ENCODE results near the gene GABARAP. TPM values are rescaled to one million over a fixed set of nuclear protein-coding genes. Genes with fewer than 3 reads are reported as not detected.
A peak's percentile ranks its signal among the peaks of the same experiment; 100 is the strongest.

The GABARAP gene
- total and polyA plus RNA-seq, 2 donors (not counting 1 experiment from before 2014, with no cell fraction given): 173 to 1,154 TPM

DNA sequence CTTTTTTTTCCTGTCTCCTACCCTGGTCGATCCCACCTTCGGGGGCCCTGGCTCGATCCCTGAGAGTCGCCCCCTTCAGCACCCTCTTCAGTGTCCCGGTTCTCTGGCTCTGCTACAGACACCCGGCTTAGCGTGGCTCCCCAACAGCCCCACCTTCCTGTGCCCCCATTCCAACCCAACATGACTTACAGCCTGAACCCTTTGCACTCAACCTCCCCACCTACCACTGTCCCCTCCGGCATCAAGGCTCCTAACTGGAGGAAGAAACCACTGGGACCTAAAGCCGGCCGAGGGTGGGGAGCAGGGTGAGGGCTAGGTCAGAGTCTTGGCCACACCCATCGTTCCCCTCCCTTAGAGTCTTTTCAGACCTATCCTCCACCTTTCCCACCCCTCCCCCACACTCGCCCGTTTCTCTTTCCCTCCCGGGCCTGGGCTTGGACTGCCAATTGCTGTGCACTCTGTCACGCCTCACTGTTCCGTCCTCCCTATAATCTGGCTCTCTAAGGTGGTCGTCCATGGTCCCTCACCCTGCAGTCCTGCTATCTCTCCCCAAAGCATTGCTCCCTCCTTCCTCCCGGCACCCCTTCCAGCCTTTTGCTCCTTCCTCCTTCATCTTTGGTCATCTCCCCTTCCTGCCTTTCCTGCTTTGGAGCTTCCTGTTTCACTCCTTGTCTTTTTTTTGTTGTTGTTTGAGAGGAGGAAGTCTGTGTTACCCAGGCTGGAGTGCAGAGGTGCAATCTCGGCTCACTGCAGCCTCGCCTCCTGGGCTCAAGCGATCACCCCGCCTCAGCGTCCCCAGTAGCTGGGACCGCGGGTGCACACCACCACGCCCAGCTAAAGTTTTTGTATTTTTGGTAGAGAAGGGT is 20.9 kb upstream of the GABARAP start:
- Histone ChIP-seq H3K9ac (ENCODE audit: insufficient read depth, low read length) (no peak overlapping the region), H3K4me1 (ENCODE audit: control insufficient read depth, extremely low read depth, insufficient read depth, low read length) (peaks cover 3% of the 10 kb centered on the region), H3K4me2 (ENCODE audit: extremely low read depth, insufficient read depth, low read length) (peak overlapping the region; percentile 80), H3K79me2 (ENCODE audit: control insufficient read depth, insufficient read depth, low read length) (no peaks in the 10 kb centered on the region), H3K4me3 (replicated peaks in 1 of 4; ENCODE audit: control extremely low read depth in 1 of 4, insufficient read depth in 1 of 4, low read depth in 3 of 4, low read length in 4 of 4) (peak overlapping the region in 2 of 4 experiments; percentile 4 to 20), H3K27ac (ENCODE audit: insufficient read depth, low read length) (no peak overlapping the region), H3K27me3 (ENCODE audit: control insufficient read depth, insufficient read depth, low read length) (no peaks in the 10 kb centered on the region), H3K9me3 (ENCODE audit: control insufficient read depth, insufficient read depth, low read depth, low read length) (no peaks in the 10 kb centered on the region), H4K20me1 (ENCODE audit: control insufficient read depth, extremely low read depth, insufficient read depth, low read length) (no peaks in the 10 kb centered on the region), H3K36me3 (ENCODE audit: control insufficient read depth, insufficient read depth, low read length) (no peaks in the 10 kb centered on the region), H2AFZ (ENCODE audit: low read length) (peak overlapping the region; percentile 86)
- DNase-seq (ENCODE audit: low read depth in 2 of 2): no peak
- no peak for TF ChIP-seq EZH2 (IDR thresholded peaks at IDR 0.05; ENCODE audit: low read length, missing control alignments)
- TF ChIP-seq, protein P1, sequence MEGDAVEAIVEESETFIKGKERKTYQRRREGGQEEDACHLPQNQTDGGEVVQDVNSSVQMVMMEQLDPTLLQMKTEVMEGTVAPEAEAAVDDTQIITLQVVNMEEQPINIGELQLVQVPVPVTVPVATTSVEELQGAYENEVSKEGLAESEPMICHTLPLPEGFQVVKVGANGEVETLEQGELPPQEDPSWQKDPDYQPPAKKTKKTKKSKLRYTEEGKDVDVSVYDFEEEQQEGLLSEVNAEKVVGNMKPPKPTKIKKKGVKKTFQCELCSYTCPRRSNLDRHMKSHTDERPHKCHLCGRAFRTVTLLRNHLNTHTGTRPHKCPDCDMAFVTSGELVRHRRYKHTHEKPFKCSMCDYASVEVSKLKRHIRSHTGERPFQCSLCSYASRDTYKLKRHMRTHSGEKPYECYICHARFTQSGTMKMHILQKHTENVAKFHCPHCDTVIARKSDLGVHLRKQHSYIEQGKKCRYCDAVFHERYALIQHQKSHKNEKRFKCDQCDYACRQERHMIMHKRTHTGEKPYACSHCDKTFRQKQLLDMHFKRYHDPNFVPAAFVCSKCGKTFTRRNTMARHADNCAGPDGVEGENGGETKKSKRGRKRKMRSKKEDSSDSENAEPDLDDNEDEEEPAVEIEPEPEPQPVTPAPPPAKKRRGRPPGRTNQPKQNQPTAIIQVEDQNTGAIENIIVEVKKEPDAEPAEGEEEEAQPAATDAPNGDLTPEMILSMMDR (conservative IDR thresholded peaks at IDR 0.05 in 1 of 2, IDR thresholded peaks at IDR 0.05 in 1 of 2; ENCODE audit: low read depth in 1 of 2, low read length in 2 of 2): no peak

DNA sequence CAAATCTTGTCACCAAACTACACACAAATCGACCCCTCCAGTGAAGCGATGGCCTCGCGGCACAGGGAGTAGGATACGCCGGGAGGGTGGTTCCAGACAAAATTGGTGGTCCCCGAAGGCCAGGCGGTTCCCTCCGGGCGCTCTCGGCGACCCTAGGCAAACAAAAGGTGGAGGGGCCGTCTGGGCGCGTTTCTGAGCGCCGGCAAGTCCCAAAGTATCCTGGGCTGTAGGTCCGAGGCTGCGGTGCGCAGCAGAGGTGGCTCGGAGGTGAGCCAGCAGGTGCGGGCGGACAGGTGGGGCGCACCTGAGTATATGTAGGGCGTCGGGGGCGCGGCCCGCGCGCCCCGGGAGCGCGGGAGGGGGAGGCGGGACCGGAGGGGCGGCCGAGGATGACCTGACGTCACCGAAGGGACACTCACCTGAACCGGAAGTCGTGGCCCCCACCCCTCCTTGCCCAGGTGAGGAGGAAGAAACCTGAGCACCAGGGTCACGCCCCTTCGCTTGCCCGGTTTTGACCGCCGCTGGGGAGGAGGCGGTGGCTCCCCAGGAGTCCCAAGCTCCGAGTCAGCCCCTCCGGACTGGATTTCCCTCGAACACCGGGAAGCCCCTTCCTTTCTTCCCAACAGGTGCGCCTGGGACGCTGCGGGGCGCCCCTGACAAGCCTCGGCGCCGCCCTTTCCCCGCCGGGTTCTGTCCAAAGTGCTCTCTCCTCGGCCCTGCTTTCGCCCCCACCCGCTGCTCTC is 20.1 kb upstream of the GABARAP start, which contains the start of gene CLDN7:
TSS of gene CLDN7 (minus strand) at position 287 of the 743 bp plus-strand sequence. CDS start 435 bp downstream, outside the sequence.
- Histone ChIP-seq H3K4me3 (replicated peaks in 1 of 4; ENCODE audit: control extremely low read depth in 1 of 4, insufficient read depth in 1 of 4, low read depth in 3 of 4, low read length in 4 of 4) (peak within 1 kb of the TSS in 2 of 4 experiments; percentile 4 to 32), H3K4me2 (ENCODE audit: extremely low read depth, insufficient read depth, low read length) (peak within 1 kb of the TSS; percentile 80), H3K79me2 (ENCODE audit: control insufficient read depth, insufficient read depth, low read length) (no peaks in the 10 kb centered on the region), H3K27me3 (ENCODE audit: control insufficient read depth, insufficient read depth, low read length) (no peaks in the 10 kb centered on the region), H3K36me3 (ENCODE audit: control insufficient read depth, insufficient read depth, low read length) (no peaks in the 10 kb centered on the region), H2AFZ (ENCODE audit: low read length) (peak within 1 kb of the TSS; percentile 86), H3K4me1 (ENCODE audit: control insufficient read depth, extremely low read depth, insufficient read depth, low read length) (peaks cover 3% of the 10 kb centered on the region), H3K9me3 (ENCODE audit: control insufficient read depth, insufficient read depth, low read depth, low read length) (no peaks in the 10 kb centered on the region), H3K27ac (ENCODE audit: insufficient read depth, low read length) (no peak within 1 kb of the TSS), H4K20me1 (ENCODE audit: control insufficient read depth, extremely low read depth, insufficient read depth, low read length) (no peaks in the 10 kb centered on the region), H3K9ac (ENCODE audit: insufficient read depth, low read length) (no peak within 1 kb of the TSS)
- TF ChIP-seq, protein P1 (conservative IDR thresholded peaks at IDR 0.05 in 1 of 2, IDR thresholded peaks at IDR 0.05 in 1 of 2; ENCODE audit: low read depth in 1 of 2, low read length in 2 of 2): no peak
- TF ChIP-seq EZH2 (IDR thresholded peaks at IDR 0.05; ENCODE audit: low read length, missing control alignments): no peak
- DNase-seq (ENCODE audit: low read depth in 2 of 2): no peak

All from fibroblast of lung (primary cell).